SK-N-SH treated with all-trans-retinoic acid at 6 μM for 48 hours (cell line): Measurements from ENCODE around the gene OR7D2.
A peak's percentile ranks its signal among the peaks of the same experiment; 100 is the strongest.

Experiments used
- ATAC-seq: fragments of 200-7000 bp; cut with Tn5 transposase; 3 replicates; pipeline ENCODE4 v1.9.1; 2020; ENCODE audit warnings: mild to moderate bottlenecking, moderate library complexity
- ARNTL ChIP-seq: fragments of 450-650 bp; formaldehyde crosslinking; IDR thresholded peaks from 2 replicates; pipeline ENCODE4 v1.5.0; 2020; ENCODE audit warnings: low read depth, mild to moderate bottlenecking, moderate library complexity, borderline replicate concordance
- BACH2 ChIP-seq: fragments of 250-450 bp; sonication (Bioruptor Pico); IDR thresholded peaks from 2 replicates; pipeline ENCODE4 v1.9.0; 2021; ENCODE audit warnings: mild to moderate bottlenecking, borderline replicate concordance
- CREB5 ChIP-seq: fragments of 250-450 bp; sonication (Bioruptor Pico); IDR thresholded peaks from 2 replicates; pipeline ENCODE4 v1.5.1; 2020; ENCODE audit warnings: low read depth, mild to moderate bottlenecking, moderate library complexity
- POU6F1 ChIP-seq: fragments of 250-450 bp; sonication (Bioruptor Pico); IDR thresholded peaks from 2 replicates; pipeline ENCODE4 v1.8.0; 2021; ENCODE audit warnings: low read depth, mild to moderate bottlenecking, moderate library complexity, borderline replicate concordance
- PPARA ChIP-seq: fragments of 250-450 bp; sonication (Bioruptor Pico); IDR thresholded peaks from 2 replicates; pipeline ENCODE4 v1.5.0; 2020; ENCODE audit warnings: mild to moderate bottlenecking, borderline replicate concordance
- RARB ChIP-seq: fragments of 250-450 bp; sonication (Bioruptor Pico); IDR thresholded peaks from 2 replicates; pipeline ENCODE4 v1.8.0; 2021; ENCODE audit warnings: mild to moderate bottlenecking, moderate library complexity
- TCF4 ChIP-seq: fragments of 250-450 bp; sonication (Bioruptor Pico); IDR thresholded peaks from 2 replicates; pipeline ENCODE4 v1.8.0; 2021; ENCODE audit warnings: mild to moderate bottlenecking, moderate library complexity, borderline replicate concordance
- TOX ChIP-seq: fragments of 250-450 bp; sonication (Bioruptor Pico); IDR thresholded peaks from 2 replicates; pipeline ENCODE4 v1.8.0; 2021; ENCODE audit warnings: mild to moderate bottlenecking, moderate library complexity, borderline replicate concordance
- TSHZ2 ChIP-seq: fragments of 250-450 bp; sonication (Bioruptor Pico); IDR thresholded peaks from 2 replicates; pipeline ENCODE4 v1.5.0; 2020; ENCODE audit warnings: mild to moderate bottlenecking, moderate library complexity
- ZC3H10 ChIP-seq: fragments of 250-450 bp; sonication (Bioruptor Pico); IDR thresholded peaks from 2 replicates; pipeline ENCODE4 v1.5.1; 2021; ENCODE audit warnings: mild to moderate bottlenecking, moderate library complexity
- ZNF70 ChIP-seq: fragments of 450-650 bp; formaldehyde crosslinking; IDR thresholded peaks from 2 replicates; pipeline ENCODE4 v1.5.0; 2020; ENCODE audit warnings: mild to moderate bottlenecking, moderate library complexity
- ZNF8 ChIP-seq: fragments of 450-650 bp; formaldehyde crosslinking; IDR thresholded peaks from 2 replicates; pipeline ENCODE4 v1.5.0; 2020; ENCODE audit warnings: mild to moderate bottlenecking, moderate library complexity

Gene OR7D2

GRCh38 chr19:9139609-9140158, 39.1 kb upstream of the OR7D2 start:
- peak; percentile 18 for ATAC-seq
- TF ChIP-seq TSHZ2, result no peak
- peak; percentile 6; the same call in 1 of the 2 replicates for TF ChIP-seq CREB5 (CRISPR knock-in tag)
- no peak for TF ChIP-seq BACH2 (CRISPR knock-in tag)
- no peak for TF ChIP-seq ZNF70 (CRISPR knock-in tag)

- TF ChIP-seq TSHZ2, result 0 out of 2 replicates have a peak, but pooled peaks have one; percentile 40
- no peak for TF ChIP-seq PPARA
- TF ChIP-seq, all 23 proteins: peak for 1
- peak; percentile 97 for ATAC-seq
Measured at GRCh38 chr19:9140159-9140874, 38.5 kb upstream of the OR7D2 start, which contains the start of gene ZNF317. Gene ZNF317 (plus strand): TSS chr19:9140397. CDS start chr19:9156017, 15,620 bp downstream.

- ATAC-seq, result no peak
- TF ChIP-seq ARNTL (CRISPR knock-in tag) (no peak), TSHZ2 (no peak), CREB5 (CRISPR knock-in tag) (no peak), RARB (CRISPR knock-in tag) (no peak), TCF4 (no peak)
Measured at GRCh38 chr19:9144920-9145319, 33.9 kb upstream of the OR7D2 start.

- ATAC-seq, result no peak
- TF ChIP-seq ZNF8 (CRISPR knock-in tag) (no peak), ZC3H10 (CRISPR knock-in tag) (no peak), CREB5 (CRISPR knock-in tag) (no peak), TOX (no peak), ZNF70 (CRISPR knock-in tag) (no peak), TSHZ2 (no peak), TCF4 (no peak), POU6F1 (CRISPR knock-in tag) (no peak)
Measured at GRCh38 chr19:9146882-9147281, 31.9 kb upstream of the OR7D2 start.
